Right lobe of liver (tissue), 6 donors: Measurements from ENCODE around the gene RIC1. TPM values are rescaled to one million over a fixed set of nuclear protein-coding genes. Genes with fewer than 3 reads are reported as not detected.
A peak's percentile ranks its signal among the peaks of the same experiment; 100 is the strongest.

Source experiments
- ATAC-seq, 4 donors: fragments of 200-7000 bp; cut with Tn5 transposase; one replicate each; pipeline ENCODE4 v1.9.1; 2020; ENCODE audit warnings: mild to moderate bottlenecking in 4 of 4, moderate library complexity in 4 of 4
- DNase-seq, 3 donors: peaks; one replicate each; pipeline ENCODE4 v3.0.0-alpha.2; 2020
- H3K27ac ChIP-seq, 3 donors: fragments of 200-600 bp; one replicate each; pipeline ENCODE4 v1.8.0; 2022
- H3K27me3 ChIP-seq, 2 donors: fragments of 200-600 bp; one replicate each; pipeline ENCODE4 v1.8.0; 2022
- H3K36me3 ChIP-seq, 4 donors: fragments of 200-600 bp; sonication (generic) in 1 of 4; one replicate each; pipeline versions ENCODE4 v1.5.1 to v1.8.0; 2017 to 2022; ENCODE audit warnings: control low read depth in 1 of 4
- H3K4me1 ChIP-seq, 4 donors: fragments of 200-600 bp; sonication (generic) in 1 of 4; one replicate each; pipeline versions ENCODE4 v1.5.1 to v1.8.0; 2017 to 2022; ENCODE audit warnings: control low read depth in 1 of 4
- H3K4me3 ChIP-seq, 3 donors: fragments of 200-600 bp; one replicate each; pipeline ENCODE4 v1.8.0; 2022
- H3K9me3 ChIP-seq, 4 donors: fragments of 200-600 bp; sonication (generic) in 1 of 4; one replicate each; pipeline versions ENCODE4 v1.5.1 to v1.8.0; 2017 to 2022; ENCODE audit warnings: control low read depth in 1 of 4
- POLR2A ChIP-seq: fragments of 450-650 bp; IDR thresholded peaks from one replicate; pipeline ENCODE4 v1.6.1; 2017; ENCODE audit warnings: antibody characterized with exemption, mild to moderate bottlenecking
- WGBS: methylation state at CpG from one replicate; pipeline ENCODE4 v1.1.6; 2018; ENCODE audit warnings: low coverage, low lambda C conversion rate; ENCODE audit not compliant: insufficient coverage; ENCODE audit errors: missing lambda C conversion rate; 5-methylcytosine and 5-hydroxymethylcytosine counted together
- intact Hi-C, 2 donors: fragments of 100-400 bp; cut with DNase I; formaldehyde crosslinking; loops; one replicate each; pipeline versions ENCODE4 v1.11.2 to v1.14.1; 2022
- total RNA-seq, 6 experiments: library from RNA; depleted of rRNA in 2 of 6; stranded (reverse); fragments of >200 nt in 2 of 6; fragmentation: NEBNext Ultra II Directional in 3 of 6; extraction: Animal tissue kit (Norgen Biotek cat#: 25700) in 3 of 6; gene quantifications; one replicate each; pipeline versions ENCODE4 v1.1.0 to v1.2.4, GENCODE V29; 2016 to 2023
- TF ChIP-seq, protein P1 (sequence below), 4 donors: fragments of 200-600 bp in 3 of 4; fragments of 450-650 bp in 1 of 4; IDR thresholded peaks; one replicate each; pipeline versions ENCODE4 v1.5.1 to v1.8.0; 2016 to 2022; ENCODE audit warnings: antibody characterized with exemption in 4 of 4, mild to moderate bottlenecking in 2 of 4
- donor health status: DM: no; HTN: yes; CAD: no.
- donor health status: DM: no; HTN: no; CAD: no.
- donor health status: DM: no; HTN: no; CAD: no.
- donor health status: DM: no; HTN: yes; CAD: no.
- donor health status: DM: no; HTN: yes; CAD: no.

Gene RIC1
- total RNA-seq, 6 experiments from 2014 or later = 9.7 to 18.4 (median 10.5) TPM

DNA sequence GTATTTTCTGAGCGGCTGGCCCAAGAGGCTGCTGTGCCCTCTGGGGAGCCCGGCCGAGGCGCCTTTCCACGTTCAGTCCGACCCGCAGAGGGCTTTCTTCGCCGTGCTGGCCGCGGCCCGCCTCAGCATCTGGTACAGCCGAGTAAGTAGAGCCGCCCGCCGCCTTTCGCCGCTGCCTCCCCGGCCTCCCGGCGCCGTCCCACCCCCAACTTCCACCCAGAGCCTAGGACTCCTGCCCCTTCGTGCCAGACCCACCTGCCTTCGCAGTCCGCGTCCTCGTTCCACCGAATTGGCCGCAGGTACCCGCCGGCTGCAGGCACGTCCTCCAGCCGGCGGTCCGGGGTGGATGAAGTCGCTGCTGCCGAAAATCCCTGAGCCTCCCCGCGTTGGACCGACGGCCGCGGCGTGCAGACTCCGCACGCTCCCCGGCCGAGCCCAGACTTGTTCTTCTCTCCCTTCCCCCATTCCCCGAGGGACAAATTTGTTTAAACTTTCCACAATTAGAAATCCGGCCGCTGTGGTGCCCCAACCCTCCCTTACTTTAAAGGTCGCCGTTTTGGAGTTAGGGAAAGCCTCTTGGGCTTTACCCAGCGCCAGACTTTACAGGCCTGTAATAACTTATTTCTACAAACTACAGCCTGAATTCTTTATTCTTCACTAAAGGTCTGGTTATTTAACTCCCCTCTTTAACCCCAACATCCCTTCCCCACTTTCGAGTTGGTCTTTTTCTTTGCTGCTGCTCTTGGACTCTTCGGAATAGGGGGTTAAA is 589 bp downstream of the RIC1 start:
- peak overlapping the region; percentile 86 to 87 (median 87) for H3K27ac ChIP-seq
- intact Hi-C loops = no loop called here
- DNase-seq (peak; percentile 62 to 77 (median 71)), ATAC-seq (peak; percentile 21 to 51 (median 46))
- H3K4me3 ChIP-seq = peak overlapping the region; percentile 76 to 98 (median 94)
- no peak for TF ChIP-seq POLR2A
- TF ChIP-seq, protein P1, sequence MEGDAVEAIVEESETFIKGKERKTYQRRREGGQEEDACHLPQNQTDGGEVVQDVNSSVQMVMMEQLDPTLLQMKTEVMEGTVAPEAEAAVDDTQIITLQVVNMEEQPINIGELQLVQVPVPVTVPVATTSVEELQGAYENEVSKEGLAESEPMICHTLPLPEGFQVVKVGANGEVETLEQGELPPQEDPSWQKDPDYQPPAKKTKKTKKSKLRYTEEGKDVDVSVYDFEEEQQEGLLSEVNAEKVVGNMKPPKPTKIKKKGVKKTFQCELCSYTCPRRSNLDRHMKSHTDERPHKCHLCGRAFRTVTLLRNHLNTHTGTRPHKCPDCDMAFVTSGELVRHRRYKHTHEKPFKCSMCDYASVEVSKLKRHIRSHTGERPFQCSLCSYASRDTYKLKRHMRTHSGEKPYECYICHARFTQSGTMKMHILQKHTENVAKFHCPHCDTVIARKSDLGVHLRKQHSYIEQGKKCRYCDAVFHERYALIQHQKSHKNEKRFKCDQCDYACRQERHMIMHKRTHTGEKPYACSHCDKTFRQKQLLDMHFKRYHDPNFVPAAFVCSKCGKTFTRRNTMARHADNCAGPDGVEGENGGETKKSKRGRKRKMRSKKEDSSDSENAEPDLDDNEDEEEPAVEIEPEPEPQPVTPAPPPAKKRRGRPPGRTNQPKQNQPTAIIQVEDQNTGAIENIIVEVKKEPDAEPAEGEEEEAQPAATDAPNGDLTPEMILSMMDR (IDR thresholded peaks at IDR 0.05) = no peak
- H3K36me3 ChIP-seq = no peaks in the 10 kb centered on the region
- no peaks in the 10 kb centered on the region for H3K9me3 ChIP-seq
- peaks cover 0 to 26% (median 0%) of the 10 kb centered on the region in 4 donors for H3K4me1 ChIP-seq
- WGBS = 0% methylated on average over 12 of the region's 56 CpGs
- H3K27me3 ChIP-seq = no peaks in the 10 kb centered on the region

DNA sequence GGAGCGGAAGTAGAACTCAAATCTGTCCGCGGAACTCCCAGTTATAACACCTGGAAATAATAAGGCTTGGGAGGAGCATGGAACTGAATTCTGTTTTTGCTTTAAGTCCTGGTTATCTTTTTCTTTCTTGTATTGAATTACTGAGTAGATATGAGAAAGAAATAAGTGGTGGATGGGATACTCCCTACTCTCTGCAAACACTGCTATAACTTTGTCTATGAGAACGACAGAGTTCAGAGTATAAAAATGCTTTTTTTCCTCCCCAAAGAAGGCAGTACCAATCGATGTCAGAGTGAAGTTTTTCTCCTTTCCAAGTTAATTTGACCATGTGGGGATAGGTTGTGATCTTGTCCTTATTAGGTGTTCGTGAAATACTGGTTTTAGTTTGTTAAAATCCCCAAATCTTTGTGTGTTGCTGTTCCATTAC is 1.2 kb downstream of the RIC1 start:
- H3K4me1 ChIP-seq = peaks cover 0 to 26% (median 0%) of the 10 kb centered on the region in 4 donors
- H3K36me3 ChIP-seq = no peaks in the 10 kb centered on the region
- TF ChIP-seq, protein P1 (IDR thresholded peaks at IDR 0.05) = no peak
- no peak for TF ChIP-seq POLR2A
- no peaks in the 10 kb centered on the region for H3K9me3 ChIP-seq
- peak overlapping the region; percentile 86 to 87 (median 87) for H3K27ac ChIP-seq
- ATAC-seq (peak in 1 of 4 donors; percentile 8), DNase-seq (no peak)
- 2% methylated on average over 6 of the region's 6 CpGs for WGBS
- no peaks in the 10 kb centered on the region for H3K27me3 ChIP-seq
- intact Hi-C loops = no loop called here
- H3K4me3 ChIP-seq = peak overlapping the region; percentile 76 to 98 (median 94)

GRCh38 chr9:5631026-5631425 is 2.1 kb downstream of the RIC1 start:
- DNase-seq (no peak), ATAC-seq (no peak)
- H3K36me3 ChIP-seq = no peaks in the 10 kb centered on the region
- H3K4me3 ChIP-seq = no peak overlapping the region
- WGBS = 42% methylated on average over 1 of the region's 1 CpG
- H3K4me1 ChIP-seq = peaks cover 0 to 26% (median 0%) of the 10 kb centered on the region in 4 donors
- H3K27me3 ChIP-seq = no peaks in the 10 kb centered on the region
- H3K27ac ChIP-seq = no peak overlapping the region
- intact Hi-C loops = no loop called here
- TF ChIP-seq, protein P1 (IDR thresholded peaks at IDR 0.05) = no peak
- TF ChIP-seq POLR2A = no peak
- H3K9me3 ChIP-seq = no peaks in the 10 kb centered on the region

- H3K27me3 ChIP-seq = no peaks in the 10 kb centered on the region
- no peak for ATAC-seq
- intact Hi-C loops = no loop called here
- H3K9me3 ChIP-seq = no peaks in the 10 kb centered on the region
- H3K4me1 ChIP-seq = peaks cover 0 to 16% (median 0%) of the 10 kb centered on the region in 4 donors
- no peaks in the 10 kb centered on the region for H3K36me3 ChIP-seq
- H3K4me3 ChIP-seq = no peak overlapping the region
- no peak overlapping the region for H3K27ac ChIP-seq
- 87% methylated on average over 3 of the region's 3 CpGs for WGBS
- TF ChIP-seq, protein P1 (IDR thresholded peaks at IDR 0.05) = no peak
- no peak for TF ChIP-seq POLR2A
- DNase-seq = no peak
Observed at GRCh38 chr9:5632540-5632939, 3.6 kb downstream of the RIC1 start.
